Measurements from ENCODE around the gene GPR39.

Gene GPR39

GRCh38 chr2:132678483-132678882 lies 261.9 kb downstream of the GPR39 start (continued):
- TF ChIP-seq PATZ1 (CRISPR knock-in tag; IDR thresholded peaks at IDR 0.05; ENCODE audit: borderline replicate concordance) (no peak), TCF4 (CRISPR knock-in tag; IDR thresholded peaks at IDR 0.05; ENCODE audit: borderline replicate concordance) (no peak), ZFP30 (CRISPR knock-in tag; IDR thresholded peaks at IDR 0.05) (no peak), OSR1 (CRISPR knock-in tag; IDR thresholded peaks at IDR 0.05) (no peak), ESRRG (CRISPR knock-in tag; IDR thresholded peaks at IDR 0.05) (no peak), SNAI2 (CRISPR knock-in tag; IDR thresholded peaks at IDR 0.05) (no peak)

- ATAC-seq = no peak
- no peak for TF ChIP-seq CREB5 (CRISPR knock-in tag; IDR thresholded peaks at IDR 0.05; ENCODE audit: low read depth)
These were observed 263.9 kb downstream of the GPR39 start for GRCh38 chr2:132680544-132680943.

GRCh38 chr2:132681766-132682165 lies 265.2 kb downstream of the GPR39 start:
- no peak for TF ChIP-seq GLIS3 (CRISPR knock-in tag; IDR thresholded peaks at IDR 0.05)
- ATAC-seq = no peak

GRCh38 chr2:132690664-132691303 lies 274.2 kb downstream of the GPR39 start:
- TF ChIP-seq PATZ1 (CRISPR knock-in tag; IDR thresholded peaks at IDR 0.05; ENCODE audit: borderline replicate concordance) (no peak), RARB (CRISPR knock-in tag; IDR thresholded peaks at IDR 0.05) (no peak)
- no peak for ATAC-seq

- no peak for ATAC-seq
- TF ChIP-seq ZFP3 (CRISPR knock-in tag; IDR thresholded peaks at IDR 0.05) (no peak), TCF4 (CRISPR knock-in tag; IDR thresholded peaks at IDR 0.05; ENCODE audit: borderline replicate concordance) (no peak), CREB5 (CRISPR knock-in tag; IDR thresholded peaks at IDR 0.05; ENCODE audit: low read depth) (no peak), PATZ1 (CRISPR knock-in tag; IDR thresholded peaks at IDR 0.05; ENCODE audit: borderline replicate concordance) (no peak), RARB (CRISPR knock-in tag; IDR thresholded peaks at IDR 0.05) (no peak), CSRNP3 (CRISPR knock-in tag; IDR thresholded peaks at IDR 0.05) (no peak), GLIS3 (CRISPR knock-in tag; IDR thresholded peaks at IDR 0.05) (no peak), ISL1 (CRISPR knock-in tag; IDR thresholded peaks at IDR 0.05) (no peak), CSDC2 (CRISPR knock-in tag; IDR thresholded peaks at IDR 0.05) (no peak), ZFP30 (CRISPR knock-in tag; IDR thresholded peaks at IDR 0.05) (no peak), TOX (CRISPR knock-in tag; IDR thresholded peaks at IDR 0.05; ENCODE audit: borderline replicate concordance) (no peak), OSR1 (CRISPR knock-in tag; IDR thresholded peaks at IDR 0.05) (no peak), ZNF70 (CRISPR knock-in tag; IDR thresholded peaks at IDR 0.05) (no peak), POU6F1 (CRISPR knock-in tag; IDR thresholded peaks at IDR 0.05; ENCODE audit: borderline replicate concordance, low read depth) (no peak), ZC3H10 (CRISPR knock-in tag; IDR thresholded peaks at IDR 0.05) (no peak), PPARA (CRISPR knock-in tag; IDR thresholded peaks at IDR 0.05; ENCODE audit: borderline replicate concordance) (no peak)
These were observed 275.0 kb downstream of the GPR39 start for GRCh38 chr2:132691556-132691955.
